Mesenchymal stem cell (in vitro differentiated cells and primary cell): ENCODE data around the gene AAGAB.

Source experiments
- DNase-seq: peaks from one replicate; pipeline ENCODE4 v3.0.0-alpha.2; 2013
- H2AFZ ChIP-seq: one replicate; pipeline ENCODE4 v1.6.1; 2013; ENCODE audit warnings: low read depth, mild to moderate bottlenecking, control low read depth, inconsistent platforms, low read length, moderate library complexity
- H2AK5ac ChIP-seq: 2 replicates; pipeline ENCODE4 v1.6.1; 2013; ENCODE audit warnings: low read length, moderate library complexity, mild to moderate bottlenecking, inconsistent platforms; ENCODE audit not compliant: severe bottlenecking
- H2BK120ac ChIP-seq: one replicate; pipeline ENCODE4 v1.6.1; 2013; ENCODE audit warnings: low read depth, mild to moderate bottlenecking, inconsistent platforms, low read length, moderate library complexity
- H2BK12ac ChIP-seq, 2 experiments: one replicate each; pipeline ENCODE4 v1.6.1; 2013; ENCODE audit warnings: inconsistent platforms in 2 of 2, low read length in 2 of 2, mild to moderate bottlenecking in 2 of 2, moderate library complexity in 2 of 2, control low read depth in 1 of 2
- H2BK15ac ChIP-seq: one replicate; pipeline ENCODE4 v1.6.1; 2013; ENCODE audit warnings: mild to moderate bottlenecking, low read depth, inconsistent platforms; ENCODE audit not compliant: poor library complexity, severe bottlenecking
- H2BK5ac ChIP-seq: 2 replicates; pipeline ENCODE4 v1.6.1; 2013; ENCODE audit warnings: low read depth, mild to moderate bottlenecking, low read length, control low read depth, inconsistent platforms; ENCODE audit not compliant: poor library complexity, severe bottlenecking
- H3K14ac ChIP-seq, 2 experiments: one replicate each; pipeline ENCODE4 v1.6.1; 2013; ENCODE audit warnings: inconsistent platforms in 2 of 2, low read length in 2 of 2, control low read depth in 1 of 2, mild to moderate bottlenecking in 1 of 2, moderate library complexity in 1 of 2
- H3K18ac ChIP-seq, 2 experiments: one replicate each; pipeline ENCODE4 v1.6.1; 2013; ENCODE audit warnings: inconsistent platforms in 2 of 2, low read length in 2 of 2, control low read depth in 1 of 2, low read depth in 1 of 2, mild to moderate bottlenecking in 1 of 2
- H3K23ac ChIP-seq, 2 experiments: one replicate each; pipeline ENCODE4 v1.6.1; 2013; ENCODE audit warnings: inconsistent platforms in 2 of 2, low read length in 2 of 2, mild to moderate bottlenecking in 2 of 2, moderate library complexity in 2 of 2, control low read depth in 1 of 2
- H3K27ac ChIP-seq: 2 replicates; pipeline ENCODE4 v1.5.1; 2013; ENCODE audit warnings: mild to moderate bottlenecking, moderate library complexity, low read length, control low read depth, inconsistent platforms; ENCODE audit not compliant: poor library complexity, severe bottlenecking
- H3K27me3 ChIP-seq, 2 experiments: 2 replicates each; pipeline versions ENCODE4 v1.6.1 to v1.7.0; 2013; ENCODE audit warnings: low read length in 2 of 2, mild to moderate bottlenecking in 2 of 2, moderate library complexity in 2 of 2, control low read depth in 1 of 2, inconsistent platforms in 1 of 2; ENCODE audit not compliant: control insufficient read depth in 1 of 2, insufficient read depth in 1 of 2
- H3K36me3 ChIP-seq, 2 experiments: 2 replicates each; pipeline versions ENCODE4 v1.6.1 to v1.7.0; 2013; ENCODE audit warnings: low read length in 2 of 2, control low read depth in 1 of 2, inconsistent platforms in 1 of 2, low read depth in 1 of 2, mild to moderate bottlenecking in 1 of 2; ENCODE audit not compliant: insufficient read depth in 2 of 2, control insufficient read depth in 1 of 2
- H3K4ac ChIP-seq, 2 experiments: one replicate each; pipeline ENCODE4 v1.6.1; 2013; ENCODE audit warnings: inconsistent platforms in 2 of 2, low read length in 2 of 2, mild to moderate bottlenecking in 2 of 2, moderate library complexity in 2 of 2, control low read depth in 1 of 2, low read depth in 1 of 2
- H3K4me1 ChIP-seq: 2 replicates; pipeline ENCODE4 v1.6.1; 2013; ENCODE audit warnings: low read depth, low read length, control low read depth; ENCODE audit not compliant: control insufficient read depth, insufficient read depth
- H3K4me2 ChIP-seq: 2 replicates; pipeline ENCODE4 v1.6.1; 2013; ENCODE audit warnings: low read length, mild to moderate bottlenecking, inconsistent platforms; ENCODE audit not compliant: poor library complexity, severe bottlenecking
- H3K4me3 ChIP-seq, 2 experiments: 2 replicates each; pipeline versions ENCODE4 v1.5.1 to v1.7.0; 2013; ENCODE audit warnings: low read length in 2 of 2, mild to moderate bottlenecking in 2 of 2, control low read depth in 1 of 2, low read depth in 1 of 2; ENCODE audit not compliant: insufficient read depth in 1 of 2
- H3K79me1 ChIP-seq: replicated peaks from 2 replicates; pipeline ENCODE4 v1.6.1; 2013; ENCODE audit warnings: mild to moderate bottlenecking, control low read depth, low read length, inconsistent platforms; ENCODE audit not compliant: poor library complexity, severe bottlenecking
- H3K9ac ChIP-seq: 2 replicates; pipeline ENCODE4 v1.7.0; 2013; ENCODE audit warnings: mild to moderate bottlenecking, low read length, moderate library complexity
- H3K9me3 ChIP-seq: 2 replicates; pipeline ENCODE4 v1.7.0; 2013; ENCODE audit warnings: mild to moderate bottlenecking, low read length; ENCODE audit not compliant: control insufficient read depth
- H4K8ac ChIP-seq: one replicate; pipeline ENCODE4 v1.6.1; 2013; ENCODE audit warnings: inconsistent platforms, mild to moderate bottlenecking, low read length, moderate library complexity
- H4K91ac ChIP-seq: one replicate; pipeline ENCODE4 v1.6.1; 2013; ENCODE audit warnings: mild to moderate bottlenecking, low read length, inconsistent platforms
- WGBS: methylation state at CpG from one replicate; pipeline ENCODE4 v1.1.7; 2013; ENCODE audit warnings: mixed read lengths; 5-methylcytosine and 5-hydroxymethylcytosine counted together

The AAGAB gene

DNA sequence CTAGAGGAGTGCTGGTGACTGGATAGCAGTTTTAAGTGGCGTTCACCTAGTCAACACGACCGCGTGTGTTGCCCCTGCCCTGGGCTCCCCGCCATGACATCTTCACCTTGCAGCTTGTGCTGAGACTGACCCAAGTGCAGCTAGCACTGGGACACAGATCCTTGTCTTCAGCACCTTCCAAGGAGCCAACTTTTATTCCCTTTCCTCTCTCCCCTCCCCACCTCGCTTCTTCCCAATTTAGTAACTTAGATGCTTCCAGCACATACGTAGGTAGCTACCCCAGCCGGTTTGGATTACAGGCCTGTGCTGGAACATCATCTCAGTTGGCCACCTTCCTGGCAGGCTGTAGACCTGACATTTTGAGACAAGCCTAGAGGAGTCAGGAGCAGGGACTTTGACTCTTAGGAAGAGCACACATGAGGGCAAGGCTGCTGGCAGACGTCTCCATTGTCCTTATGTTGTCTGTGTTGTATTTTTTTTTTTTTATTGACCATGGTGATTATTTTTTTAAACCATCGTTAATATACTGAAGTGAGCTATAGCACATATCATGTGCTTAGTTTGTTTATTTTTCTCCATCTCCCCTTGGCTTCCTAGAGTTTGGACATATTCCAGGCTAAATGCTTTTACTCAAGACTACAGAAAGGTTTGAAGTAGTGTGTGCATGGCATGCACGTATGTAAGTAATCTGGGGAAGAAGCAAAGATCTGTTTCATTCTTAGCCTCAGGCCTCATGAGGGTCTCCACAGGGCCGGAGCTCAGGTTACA, 61.1 kb downstream of the AAGAB start:
- Histone ChIP-seq H3K23ac (no peak overlapping the region), H3K4ac (no peak overlapping the region), H4K8ac (no peak overlapping the region), H3K18ac (peak overlapping the region in 1 of 2 experiments; percentile 16), H3K79me1 (no peaks in the 10 kb centered on the region), H3K9me3 (no peaks in the 10 kb centered on the region), H2AFZ (no peak overlapping the region), H2BK5ac (no peak overlapping the region), H3K4me1 (peaks cover 2% of the 10 kb centered on the region), H3K27ac (no peak overlapping the region), H3K4me3 (peak overlapping the region in 1 of 2 experiments; percentile 26), H3K14ac (peak overlapping the region in 1 of 2 experiments; percentile 35), H3K36me3 (peaks cover 51 to 59% of the 10 kb centered on the region in 2 experiments), H4K91ac (no peak overlapping the region), H2BK15ac (no peak overlapping the region), H3K27me3 (no peaks in the 10 kb centered on the region), H2AK5ac (no peak overlapping the region), H3K9ac (peak overlapping the region; percentile 78), H3K4me2 (no peak overlapping the region), H2BK12ac (peak overlapping the region in 1 of 2 experiments; percentile 8), H2BK120ac (no peak overlapping the region)
- WGBS = 94% methylated on average over 10 of the region's 12 CpGs
- DNase-seq = no peak

DNA sequence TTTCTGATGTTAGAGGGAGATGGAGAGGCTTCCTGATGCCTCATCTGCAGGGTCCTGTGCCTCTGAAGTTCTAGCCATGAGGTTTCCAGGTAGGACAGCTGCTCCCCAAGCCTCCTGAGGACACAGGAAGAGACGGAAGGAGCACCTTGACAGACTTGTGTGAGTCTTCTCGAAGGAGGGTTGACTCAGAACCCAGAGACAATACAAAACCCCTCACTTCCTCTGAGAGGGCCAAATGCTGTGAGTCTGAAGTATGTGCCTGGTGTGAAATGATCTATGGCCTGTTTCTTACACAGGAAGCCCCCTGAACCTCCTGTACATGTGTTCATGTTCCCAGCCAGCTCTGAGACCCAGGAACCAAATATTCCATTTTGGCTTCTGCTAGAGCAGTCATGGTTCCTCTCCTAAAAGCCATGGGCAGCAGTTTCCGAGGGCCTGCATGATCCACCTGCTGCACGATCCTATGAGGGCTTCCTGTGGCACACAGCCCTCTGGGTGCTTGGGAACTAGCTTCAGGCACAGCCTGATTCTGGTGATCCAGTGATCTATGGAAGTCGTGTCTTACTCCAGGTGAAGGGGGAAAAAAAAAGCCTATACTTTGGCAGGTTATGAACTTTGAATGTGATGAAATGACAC, 62.2 kb downstream of the AAGAB start:
- Histone ChIP-seq H3K27me3 (no peaks in the 10 kb centered on the region), H2AK5ac (no peak overlapping the region), H4K91ac (no peak overlapping the region), H3K9ac (no peak overlapping the region), H3K4ac (no peak overlapping the region), H2BK120ac (no peak overlapping the region), H3K79me1 (no peaks in the 10 kb centered on the region), H3K4me2 (no peak overlapping the region), H3K4me1 (peaks cover 2% of the 10 kb centered on the region), H3K36me3 (peaks cover 53 to 70% of the 10 kb centered on the region in 2 experiments), H2BK15ac (no peak overlapping the region), H2AFZ (no peak overlapping the region), H3K18ac (no peak overlapping the region), H3K9me3 (no peaks in the 10 kb centered on the region), H3K27ac (no peak overlapping the region), H2BK5ac (no peak overlapping the region), H2BK12ac (no peak overlapping the region), H3K4me3 (no peak overlapping the region), H3K23ac (no peak overlapping the region), H4K8ac (no peak overlapping the region), H3K14ac (no peak overlapping the region)
- DNase-seq = no peak
- 95% methylated on average over 3 of the region's 5 CpGs for WGBS

DNA sequence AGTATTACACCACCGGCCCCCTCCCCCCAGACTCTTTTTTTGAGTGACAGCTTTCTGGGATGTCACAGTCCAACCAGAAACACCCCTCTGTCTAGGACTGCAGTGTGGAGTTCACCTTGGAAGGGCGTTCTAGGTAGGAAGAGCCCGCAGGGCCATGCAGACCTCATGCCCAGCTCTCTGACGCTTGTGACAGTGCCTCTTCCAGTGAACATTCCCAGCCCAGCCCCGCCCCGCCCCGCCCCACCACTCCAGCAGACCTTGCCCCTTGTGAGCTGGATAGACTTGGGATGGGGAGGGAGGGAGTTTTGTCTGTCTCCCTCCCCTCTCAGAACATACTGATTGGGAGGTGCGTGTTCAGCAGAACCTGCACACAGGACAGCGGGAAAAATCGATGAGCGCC, 63.6 kb downstream of the AAGAB start:
- no peaks in the 10 kb centered on the region for H3K79me1 ChIP-seq
- WGBS = 97% methylated on average over 9 of the region's 11 CpGs

DNA sequence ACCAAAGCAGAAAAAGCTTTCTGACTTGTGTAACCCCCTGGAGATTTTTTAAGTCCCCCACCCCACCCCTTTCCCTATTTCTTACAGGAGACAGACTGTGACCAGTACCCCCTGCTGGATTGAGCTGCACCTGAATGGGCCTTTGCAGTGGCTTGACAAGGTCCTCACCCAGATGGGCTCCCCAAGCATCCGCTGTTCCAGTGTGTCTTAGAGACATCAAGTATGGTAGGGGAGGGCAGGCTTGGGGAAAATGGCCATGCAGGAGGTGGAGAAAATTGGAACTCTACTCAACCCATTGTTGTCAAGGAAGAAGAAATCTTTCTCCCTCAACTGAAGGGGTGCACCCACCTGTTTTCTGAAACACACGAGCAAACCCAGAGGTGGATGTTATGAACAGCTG, 64.1 kb downstream of the AAGAB start:
- Histone ChIP-seq H2BK5ac (no peak overlapping the region), H2AFZ (no peak overlapping the region), H3K23ac (no peak overlapping the region), H4K91ac (no peak overlapping the region), H3K4ac (no peak overlapping the region), H2BK12ac (no peak overlapping the region), H2BK120ac (no peak overlapping the region), H3K9ac (peak overlapping the region; percentile 85), H2AK5ac (no peak overlapping the region), H3K36me3 (peaks cover 62 to 86% of the 10 kb centered on the region in 2 experiments), H3K4me2 (no peak overlapping the region), H3K27ac (no peak overlapping the region), H3K4me1 (peaks cover 7% of the 10 kb centered on the region), H3K27me3 (no peaks in the 10 kb centered on the region), H3K4me3 (no peak overlapping the region), H2BK15ac (no peak overlapping the region), H3K9me3 (no peaks in the 10 kb centered on the region), H3K14ac (no peak overlapping the region), H3K18ac (no peak overlapping the region), H3K79me1 (no peaks in the 10 kb centered on the region), H4K8ac (no peak overlapping the region)
- DNase-seq = no peak
- 89% methylated on average over 2 of the region's 2 CpGs for WGBS

More for the DNA sequence above, 63.6 kb downstream of the AAGAB start:
- H3K4me3 ChIP-seq = no peak overlapping the region
- no peak overlapping the region for H4K8ac ChIP-seq
- H3K4ac ChIP-seq = no peak overlapping the region
- H3K4me2 ChIP-seq = no peak overlapping the region
- no peak for DNase-seq
- H3K18ac ChIP-seq = no peak overlapping the region
- no peak overlapping the region for H4K91ac ChIP-seq
- H3K23ac ChIP-seq = no peak overlapping the region
- H3K14ac ChIP-seq = no peak overlapping the region
- peak overlapping the region; percentile 85 for H3K9ac ChIP-seq
- no peaks in the 10 kb centered on the region for H3K27me3 ChIP-seq
- no peak overlapping the region for H2BK5ac ChIP-seq
- no peak overlapping the region for H2BK12ac ChIP-seq
- no peaks in the 10 kb centered on the region for H3K9me3 ChIP-seq
- no peak overlapping the region for H2BK15ac ChIP-seq
- H3K36me3 ChIP-seq = peaks cover 64 to 84% of the 10 kb centered on the region in 2 experiments
- H3K27ac ChIP-seq = no peak overlapping the region
- no peak overlapping the region for H2BK120ac ChIP-seq
- peaks cover 3% of the 10 kb centered on the region for H3K4me1 ChIP-seq
- no peak overlapping the region for H2AFZ ChIP-seq
- H2AK5ac ChIP-seq = no peak overlapping the region
